Inflammatory macrophage treated with lipopolysaccharide for 4 hours (primary cell): ENCODE measurements around the gene AGBL1.
"Not testable (repeated sequence)": the region's sequence is repeated elsewhere in the genome, so short reads cannot be mapped to it uniquely, and the experiment has no call there.

Experiments
- DNase-seq: peaks from one replicate; pipeline ENCODE4 v3.0.0-alpha.2; 2020

AGBL1 gene

DNA sequence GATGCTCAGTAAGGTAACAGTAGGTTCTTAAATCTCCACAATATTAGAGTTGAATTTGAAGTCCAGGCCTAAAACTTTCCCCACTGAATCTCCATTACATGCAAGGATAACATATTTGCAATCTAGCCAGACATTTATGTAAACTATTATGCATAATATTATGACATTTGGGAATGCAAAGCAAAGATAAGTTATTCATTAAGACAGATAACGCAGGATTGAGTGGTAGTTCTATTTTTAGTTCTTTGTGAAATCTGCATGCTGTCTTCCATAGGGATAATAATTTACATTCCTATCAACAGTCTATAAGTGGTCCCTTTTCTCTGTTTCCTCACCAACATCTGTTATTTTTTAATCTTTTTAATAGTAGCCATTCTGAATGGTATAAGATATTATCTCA, 333.5 kb downstream of the AGBL1 start:
- no peak for DNase-seq

DNA sequence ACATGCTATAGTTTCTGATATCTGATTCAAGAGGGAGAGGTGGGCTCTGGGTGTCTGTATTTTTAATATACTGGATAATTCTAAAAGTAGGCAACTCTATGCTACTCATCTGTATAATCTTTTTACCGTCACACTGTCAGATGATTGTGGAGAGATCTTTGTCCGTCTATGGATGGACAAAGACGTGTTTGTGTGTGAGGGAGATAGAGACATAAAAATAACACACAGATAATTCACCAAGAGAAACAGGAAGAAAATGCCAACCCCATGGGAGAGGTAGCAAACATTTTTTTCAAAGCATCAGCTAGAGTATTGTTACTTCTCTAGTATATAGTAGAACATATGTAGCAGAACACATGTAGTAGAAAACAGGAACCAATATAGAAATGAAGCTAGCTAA, 346.1 kb downstream of the AGBL1 start:
- DNase-seq, result no peak

DNA sequence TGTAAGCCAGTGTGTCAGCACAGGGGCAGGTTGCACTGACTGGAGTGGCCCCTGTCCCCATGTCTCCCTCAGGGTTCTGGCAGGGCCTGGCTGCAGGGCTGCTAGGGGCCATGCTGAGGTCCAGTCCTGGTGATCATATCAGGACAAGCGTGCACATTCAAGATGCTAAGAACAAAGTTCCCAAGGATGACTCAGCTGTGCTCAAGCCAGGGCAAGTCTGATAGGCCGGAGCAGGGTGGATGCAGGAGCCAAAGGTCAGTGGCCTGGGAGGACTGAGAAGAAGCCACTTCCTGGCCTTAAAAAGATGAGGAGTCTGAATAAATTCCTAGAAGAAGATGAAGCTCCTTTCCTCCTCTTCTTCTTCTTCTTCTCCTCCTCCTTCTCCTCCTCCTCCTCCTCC, 353.2 kb downstream of the AGBL1 start:
- no peak for DNase-seq

DNA sequence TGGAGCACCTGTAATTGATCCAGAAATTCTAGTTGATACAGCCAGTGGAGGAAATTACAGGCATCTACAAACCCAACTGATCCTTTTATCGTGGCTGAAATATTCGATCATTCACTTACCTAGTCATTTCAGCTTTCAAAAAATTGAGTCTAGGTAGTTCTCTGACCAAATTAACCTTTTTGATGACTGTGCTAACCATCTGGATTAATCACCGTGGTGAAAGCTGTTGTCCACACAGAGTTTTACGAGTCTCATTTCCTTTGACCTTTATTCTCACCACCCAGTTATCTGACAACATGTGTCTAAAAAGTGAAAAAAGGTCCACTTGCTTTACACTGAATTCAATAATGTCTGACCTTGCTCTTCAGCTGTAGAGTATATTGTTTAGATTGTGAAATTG, 354.3 kb downstream of the AGBL1 start:
- no peak for DNase-seq

DNA sequence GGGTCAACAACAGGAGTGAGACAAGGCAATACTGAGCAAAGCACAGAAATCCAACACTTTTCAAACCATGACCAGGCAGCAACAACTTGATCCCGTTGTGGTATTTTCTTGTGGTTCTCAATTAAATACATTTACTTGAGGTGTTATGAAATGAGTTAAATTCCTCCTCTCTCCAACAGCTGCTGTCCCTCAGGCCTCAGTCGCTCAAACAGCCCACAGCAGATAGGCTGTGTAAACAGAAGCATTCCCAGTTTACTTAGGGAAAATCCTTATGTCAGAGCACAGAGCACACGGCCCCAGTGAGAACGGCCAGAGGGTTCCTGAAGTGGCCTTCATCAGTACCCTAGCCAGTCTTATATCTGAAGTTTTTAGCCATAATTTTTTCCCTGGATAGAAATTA, 359.9 kb downstream of the AGBL1 start:
- DNase-seq, result no peak

DNA sequence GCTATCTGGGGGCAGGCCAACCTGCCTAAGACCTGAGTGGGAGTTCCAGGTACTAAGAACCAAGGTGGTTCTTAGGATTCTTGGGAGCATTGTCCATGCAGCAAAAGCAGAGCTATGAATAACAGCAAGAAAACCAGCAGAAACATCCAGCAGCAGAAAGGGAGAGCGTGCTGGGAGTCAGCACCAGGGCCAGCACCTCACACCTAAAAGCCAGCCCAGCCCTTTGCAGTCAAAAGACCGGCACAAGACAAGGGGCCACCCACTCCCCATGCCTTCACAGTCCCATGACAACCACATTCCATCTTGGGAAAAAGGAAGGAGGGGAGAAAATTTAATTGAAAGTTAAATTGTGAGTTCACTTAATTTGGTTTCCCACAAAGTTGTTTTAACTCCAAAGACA, 364.9 kb downstream of the AGBL1 start:
- DNase-seq, result no peak

DNA sequence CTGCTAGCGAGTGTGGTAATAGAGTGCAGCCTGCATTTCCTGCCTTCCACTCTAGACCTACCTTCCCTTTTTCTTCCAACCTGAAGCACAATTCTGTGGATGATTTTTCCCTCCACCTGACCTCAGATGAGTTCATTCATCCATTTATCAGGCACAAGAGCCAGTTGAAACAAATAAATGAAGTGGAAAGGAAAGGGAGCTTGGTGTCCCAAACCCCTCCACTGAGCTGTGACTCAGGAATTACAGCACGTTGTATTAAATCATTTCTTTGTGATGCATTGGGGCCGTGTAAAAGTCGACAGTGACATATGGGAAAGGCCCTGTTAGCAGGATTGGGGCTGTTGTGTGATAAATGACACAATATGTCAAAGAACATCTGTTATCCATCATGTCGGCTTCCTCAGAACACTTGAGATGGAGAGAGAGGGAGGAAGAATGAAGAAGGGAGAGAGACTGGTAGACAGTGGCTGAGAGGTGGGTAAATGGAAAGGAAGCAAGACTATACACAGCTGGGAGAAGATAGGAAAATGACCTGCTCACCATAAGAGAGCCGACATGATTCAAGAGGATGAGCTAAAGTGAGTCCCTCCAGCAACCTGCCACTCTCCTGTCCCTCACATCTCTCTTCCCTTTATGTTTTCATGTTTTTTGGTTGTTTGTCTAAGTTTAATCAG, 366.0 kb downstream of the AGBL1 start:
- no peak for DNase-seq

DNA sequence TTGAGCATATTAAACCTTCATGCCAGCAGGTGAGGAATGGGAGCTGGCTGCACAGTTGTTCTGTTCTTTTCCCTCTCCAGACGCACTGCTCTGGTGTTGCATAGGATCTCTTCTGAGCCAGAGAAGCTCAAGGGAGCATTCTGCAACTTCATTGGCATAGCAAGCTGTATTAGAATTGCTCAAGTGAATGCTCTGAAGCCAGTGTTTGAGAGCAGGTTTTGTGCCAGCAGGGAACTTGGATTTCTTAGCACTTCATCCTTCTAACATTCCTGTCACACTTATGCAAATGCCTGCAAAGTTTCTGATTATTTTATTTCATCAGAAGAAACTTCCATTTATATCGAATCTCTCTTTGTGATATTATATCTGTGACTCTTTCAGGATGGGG, 366.6 kb downstream of the AGBL1 start:
- no peak for DNase-seq

DNA sequence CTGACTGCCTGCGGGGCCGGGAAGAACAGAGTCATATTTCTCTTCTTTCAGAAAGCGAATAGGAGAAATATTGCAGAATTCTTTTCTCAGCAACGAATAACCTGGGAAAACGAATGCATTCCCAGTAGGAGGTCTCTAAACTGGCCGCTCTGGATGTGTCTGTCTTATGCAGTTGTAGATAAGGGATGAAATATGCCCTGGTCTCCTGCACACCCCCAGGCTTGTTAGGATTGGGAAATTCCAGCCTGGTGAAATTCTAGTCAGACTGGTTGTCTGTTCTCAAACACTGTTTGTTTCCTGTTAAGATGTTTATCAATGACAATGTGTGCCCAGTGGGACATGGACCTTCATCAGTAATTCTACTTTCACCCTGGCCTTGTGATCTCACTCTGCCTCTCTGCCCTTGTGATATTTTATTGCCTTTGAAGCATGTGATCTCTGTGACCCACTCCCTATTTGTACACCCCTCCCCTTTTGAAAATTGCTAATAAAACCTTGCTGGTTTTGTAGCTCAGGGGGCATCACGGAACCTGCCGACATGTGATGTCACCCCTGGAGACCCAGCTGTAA, 385.9 kb downstream of the AGBL1 start:
- not testable (repeated sequence) for DNase-seq

DNA sequence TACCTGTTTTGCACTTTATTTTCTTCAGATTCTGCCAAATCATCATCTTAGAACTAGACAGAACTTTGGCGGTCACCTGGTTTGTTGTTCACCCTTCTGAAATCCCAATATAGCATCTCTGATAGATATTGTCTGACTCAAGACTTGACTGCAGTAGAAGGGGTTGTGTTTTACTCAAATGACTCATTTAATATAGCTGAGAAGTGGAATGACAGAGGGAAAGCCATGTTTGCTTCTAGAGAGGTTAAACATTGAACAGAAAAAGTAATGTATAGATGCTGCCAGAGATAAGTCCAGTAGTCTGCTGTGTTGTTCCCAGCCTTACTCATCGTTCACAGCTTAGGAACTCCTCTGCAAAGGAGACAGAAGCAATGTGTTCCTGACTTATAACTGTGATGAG, 402.0 kb downstream of the AGBL1 start:
- DNase-seq, result no peak

DNA sequence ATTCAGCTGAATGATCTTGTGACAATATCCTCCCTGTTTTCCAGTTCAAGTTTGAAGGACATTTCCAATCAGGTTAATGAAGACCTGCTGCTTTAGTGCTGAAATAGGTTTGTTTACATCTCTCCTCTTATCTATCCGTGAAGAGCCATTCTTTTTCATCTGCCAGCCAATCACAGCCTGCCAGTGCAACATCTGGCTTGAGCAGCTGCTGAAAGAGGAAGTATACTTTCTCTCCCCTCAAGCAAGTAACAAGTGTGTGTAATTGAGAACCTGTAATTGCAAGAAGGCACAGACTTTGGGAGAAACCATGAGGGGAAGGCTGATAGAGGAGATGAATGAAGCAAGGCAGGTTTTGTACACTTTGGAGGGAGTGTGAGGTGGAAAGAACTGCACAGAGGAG, 404.3 kb downstream of the AGBL1 start:
- DNase-seq, result no peak

DNA sequence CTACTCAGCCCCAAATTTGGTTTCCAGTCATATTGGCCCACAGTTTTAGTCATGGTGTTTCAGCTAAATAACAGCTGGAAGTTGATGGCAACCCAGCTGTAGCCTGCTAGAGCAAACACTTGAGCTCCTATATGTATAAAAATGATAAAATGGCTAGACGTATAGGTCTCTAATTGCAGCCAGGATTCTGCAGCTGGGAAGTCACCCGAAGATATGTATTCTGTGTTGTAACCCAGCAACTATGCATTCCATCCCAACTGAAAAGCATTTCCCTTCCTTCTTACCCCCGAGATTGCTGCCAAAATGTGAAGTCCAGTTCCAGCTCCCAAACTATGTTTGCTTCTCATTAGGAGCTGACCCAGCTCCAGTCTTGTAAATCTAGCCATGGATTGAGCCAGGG, 408.4 kb downstream of the AGBL1 start:
- no peak for DNase-seq

DNA sequence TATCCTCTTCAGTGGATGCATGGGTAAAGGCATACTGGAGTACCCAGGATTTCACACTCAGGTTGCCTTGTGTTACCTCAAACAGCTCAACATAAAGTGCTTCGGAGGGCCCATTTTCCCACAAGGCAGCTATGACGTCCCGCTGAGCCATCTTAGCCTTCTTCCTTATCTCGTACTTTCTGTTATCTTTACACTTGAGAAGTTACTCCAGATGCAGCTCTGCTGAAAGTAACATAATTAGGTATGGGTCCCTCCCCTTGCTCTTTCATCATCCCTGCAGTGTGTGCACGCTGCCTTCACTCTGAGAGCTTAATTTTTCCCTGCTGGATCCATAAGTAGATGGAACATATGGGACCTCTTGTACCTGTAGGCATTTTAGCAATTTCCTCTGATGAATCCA, 410.3 kb downstream of the AGBL1 start:
- DNase-seq, result no peak

DNA sequence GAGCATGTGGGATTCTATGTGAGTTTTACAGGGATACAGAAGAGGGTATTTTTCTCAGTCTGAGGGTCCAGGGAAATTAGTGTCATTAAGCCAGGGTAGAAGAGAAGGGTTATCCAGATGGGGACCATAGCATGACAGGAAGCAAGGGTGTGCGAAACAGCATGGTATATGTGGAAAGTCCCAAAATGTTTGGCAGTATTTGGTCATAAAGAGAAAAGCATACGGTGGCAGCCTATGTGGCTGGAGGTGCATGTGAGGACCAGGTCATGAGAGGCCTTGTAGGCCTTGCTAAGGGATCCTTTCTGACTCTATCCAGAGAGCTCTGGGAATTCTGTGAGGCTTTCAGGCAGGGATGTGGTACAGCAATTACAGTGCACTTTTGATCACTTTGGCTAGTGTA, 411.4 kb downstream of the AGBL1 start:
- no peak for DNase-seq

DNA sequence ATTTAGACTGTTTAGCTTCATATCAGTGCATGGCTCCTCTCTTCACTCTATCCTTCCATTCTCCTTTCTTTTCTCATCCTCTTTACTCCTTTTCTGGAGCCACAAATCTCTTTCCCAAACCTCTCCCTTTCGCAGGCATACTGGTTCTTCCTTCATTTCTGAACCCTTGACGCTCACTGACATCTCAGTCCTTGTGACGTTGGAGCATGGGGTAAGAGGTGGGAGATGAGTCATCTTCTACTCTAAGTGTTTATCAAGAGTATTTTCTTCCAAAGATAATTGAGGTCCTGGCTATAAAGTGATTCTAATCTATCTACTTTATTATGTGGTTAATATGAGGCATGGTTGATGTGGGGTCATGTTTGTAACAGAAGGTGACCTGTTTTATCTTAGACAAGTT, 414.2 kb downstream of the AGBL1 start:
- no peak for DNase-seq

DNA sequence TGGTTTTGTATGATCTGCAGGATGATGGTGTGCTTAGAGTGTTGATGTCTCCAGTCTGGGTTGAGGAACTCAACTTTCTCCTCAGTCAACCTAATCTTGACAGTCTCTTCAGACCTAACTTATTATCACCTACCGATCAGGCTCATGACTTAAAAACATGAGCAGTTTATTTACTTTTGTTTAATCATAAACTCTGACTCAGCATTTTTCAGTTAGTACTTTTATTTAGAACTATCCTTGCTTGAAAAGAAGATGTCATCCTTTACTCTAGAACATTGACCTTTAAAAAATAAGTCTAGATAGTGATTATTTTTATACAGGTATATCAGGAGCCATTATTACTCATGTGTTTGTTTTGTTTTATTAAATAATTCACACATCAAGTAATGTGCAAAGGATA, 414.8 kb downstream of the AGBL1 start:
- DNase-seq, result no peak

DNA sequence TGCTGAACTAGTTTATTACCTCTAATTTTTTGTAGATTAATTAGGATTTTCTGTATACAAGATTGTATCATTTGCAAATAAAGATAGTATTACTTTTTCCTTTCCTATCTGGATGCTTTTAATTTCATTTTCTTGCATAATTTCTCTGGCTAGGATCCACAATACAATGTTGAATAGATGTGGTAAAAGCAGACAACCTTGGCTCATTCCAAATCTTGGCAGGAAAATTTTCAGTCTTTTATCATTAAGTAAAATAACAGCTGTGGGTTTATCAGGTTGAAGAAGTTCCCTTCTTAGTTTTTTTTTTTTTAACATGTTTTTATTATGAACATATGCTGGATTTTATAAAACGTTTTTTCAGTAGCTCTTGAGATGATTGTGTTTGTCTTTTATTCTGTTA, 422.6 kb downstream of the AGBL1 start:
- DNase-seq, result no peak

DNA sequence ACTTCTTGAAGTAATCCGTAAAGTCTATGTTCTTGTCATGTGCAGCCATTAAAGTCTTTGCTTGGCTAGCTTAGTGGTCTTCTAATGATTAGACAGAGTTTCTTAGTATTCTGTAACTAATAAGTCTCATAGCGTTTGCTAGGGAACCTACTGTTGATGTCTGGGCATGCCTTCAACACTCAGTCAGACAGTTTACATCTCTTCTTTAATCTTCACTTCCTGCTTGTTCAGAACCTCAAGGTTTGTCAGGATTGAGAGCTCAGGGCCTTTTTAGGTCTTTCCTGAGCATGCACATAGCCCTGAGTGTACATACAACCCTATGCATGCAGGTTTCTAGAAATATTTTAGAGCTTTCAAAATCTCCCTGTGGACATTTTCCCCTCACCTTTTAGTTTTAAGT, 426.3 kb downstream of the AGBL1 start:
- no peak for DNase-seq

DNA sequence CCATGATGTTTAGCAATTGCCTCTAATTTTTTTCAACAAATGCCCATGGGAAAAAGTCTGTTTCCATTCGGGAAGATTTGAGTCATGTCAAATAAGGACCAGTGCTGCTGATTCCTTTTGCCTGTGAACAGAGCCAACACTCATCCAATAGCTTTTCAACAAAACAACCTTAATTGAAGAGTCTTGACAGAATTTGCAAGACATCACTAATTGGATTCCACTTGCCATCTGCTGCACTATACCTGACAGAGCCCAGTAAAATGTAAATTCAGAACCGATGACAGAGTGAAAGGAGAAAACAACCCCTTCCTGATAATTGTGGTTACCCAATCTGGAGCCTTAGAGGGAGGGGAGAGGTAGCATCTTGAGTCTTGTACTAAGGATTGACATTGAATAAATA, 426.7 kb downstream of the AGBL1 start:
- DNase-seq, result no peak

DNA sequence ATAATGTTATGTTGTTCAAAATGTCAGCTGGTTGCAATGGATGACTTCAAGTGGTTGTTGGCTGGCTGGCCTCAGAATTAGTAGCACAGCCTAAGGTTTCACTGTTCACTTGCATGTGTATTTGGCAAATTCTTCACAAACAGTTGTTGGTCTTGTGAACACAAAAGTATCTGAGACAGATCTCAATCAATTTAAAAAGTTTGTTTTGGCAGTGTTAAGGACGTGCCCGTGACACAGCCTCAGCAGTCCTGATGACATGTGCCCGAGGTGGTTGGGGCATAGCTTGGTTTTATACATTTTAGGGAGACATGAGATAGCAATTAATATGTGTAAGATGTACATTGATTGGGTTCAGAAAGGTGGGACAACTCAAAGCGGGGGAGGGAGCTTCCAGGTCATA, 436.0 kb downstream of the AGBL1 start:
- no peak for DNase-seq

DNA sequence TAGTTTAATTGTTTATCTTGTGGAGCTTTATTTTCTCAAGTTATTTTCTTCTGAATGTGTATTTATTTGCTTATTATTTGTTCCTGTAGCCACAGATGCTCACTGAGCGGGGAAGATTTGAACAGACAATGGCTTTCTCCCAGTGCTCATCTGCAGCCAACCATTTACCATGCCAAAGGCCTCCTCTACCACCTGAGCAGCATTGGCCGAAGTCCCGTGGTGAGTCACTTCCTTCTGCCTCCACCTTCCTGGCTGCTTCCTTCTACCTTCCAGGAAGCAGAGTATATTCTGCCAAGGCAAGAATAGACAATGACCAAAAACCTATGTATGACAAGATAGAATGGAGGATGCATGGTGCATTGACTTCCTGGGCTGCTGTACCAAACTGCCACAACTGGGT, 443.1 kb downstream of the AGBL1 start:
- no peak for DNase-seq

DNA sequence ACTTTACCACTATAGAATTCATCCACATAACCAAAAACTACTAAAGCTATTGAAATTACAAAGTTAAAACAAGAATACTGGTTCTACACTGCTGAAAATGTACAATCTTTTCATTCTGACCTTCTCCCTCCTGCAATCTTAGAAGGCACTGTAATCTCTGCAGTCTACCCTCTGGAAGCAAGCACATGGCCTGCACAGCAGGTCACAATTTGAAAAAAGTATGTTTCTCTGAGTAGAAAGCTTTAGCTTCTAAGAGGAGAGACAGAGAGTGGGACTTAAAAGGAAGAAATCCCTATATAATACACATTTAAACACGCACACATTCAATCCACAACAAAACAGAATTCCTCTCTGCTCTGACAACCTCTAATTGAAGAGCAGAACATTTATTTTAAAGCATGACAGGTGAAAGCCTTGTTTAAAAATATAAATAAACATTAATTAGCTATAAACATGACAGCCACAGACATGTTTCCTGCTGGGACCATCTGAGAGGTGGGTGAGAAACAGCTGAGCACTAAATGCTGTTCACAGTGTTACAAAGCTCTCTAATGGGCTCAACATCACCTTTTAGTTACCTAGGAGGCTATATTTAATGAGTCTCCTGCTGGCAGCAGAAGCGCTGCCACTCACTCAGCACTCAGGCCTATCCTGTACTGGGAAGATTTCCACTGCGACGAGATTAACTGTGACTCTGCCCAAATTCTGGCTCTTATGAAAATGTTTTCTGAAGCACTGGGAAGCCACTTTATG, 447.4 kb downstream of the AGBL1 start:
- no peak for DNase-seq

DNA sequence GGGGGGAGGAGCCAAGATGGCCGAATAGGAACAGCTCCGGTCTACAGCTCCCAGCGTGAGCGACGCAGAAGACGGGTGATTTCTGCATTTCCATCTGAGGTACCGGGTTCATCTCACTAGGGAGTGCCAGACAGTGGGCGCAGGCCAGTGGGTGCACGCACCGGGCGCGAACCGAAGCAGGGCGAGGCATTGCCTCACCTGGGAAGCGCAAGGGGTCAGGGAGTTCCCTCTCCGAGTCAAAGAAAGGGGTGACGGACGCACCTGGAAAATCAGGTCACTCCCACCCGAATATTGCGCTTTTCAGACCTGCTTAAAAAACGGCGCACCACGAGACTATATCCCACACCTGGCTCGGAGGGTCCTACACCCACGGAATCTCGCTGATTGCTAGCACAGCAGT, 448.4 kb downstream of the AGBL1 start:
- not testable (repeated sequence) for DNase-seq

DNA sequence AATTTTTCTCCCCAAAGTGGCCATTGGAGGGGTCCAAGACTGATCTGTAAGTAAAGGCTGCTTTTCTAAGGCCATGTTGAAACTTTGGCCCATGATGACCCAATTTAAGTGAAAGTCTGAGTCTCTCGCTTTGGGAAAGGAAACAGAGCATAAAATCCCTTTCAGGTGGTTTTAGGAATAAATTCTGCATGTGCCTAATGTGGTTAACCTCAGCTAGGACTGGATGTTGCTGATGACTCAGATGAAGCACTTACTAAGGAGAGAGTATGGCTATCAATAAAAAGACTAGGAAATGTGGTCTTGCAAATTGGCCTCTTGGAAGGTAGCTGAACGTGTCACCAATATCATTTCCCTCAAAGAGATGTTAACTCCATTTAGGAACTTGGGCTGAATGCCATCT, 458.5 kb downstream of the AGBL1 start:
- no peak for DNase-seq
